GM19397 (cell line): ENCODE results near the gene HEATR5A.
A peak's percentile ranks its signal among the peaks of the same experiment; 100 is the strongest.

Experiments
- ATAC-seq: cut with Tn5 transposase; IDR thresholded peaks from one replicate; pipeline ENCODE4 v1.9.1; 2021; ENCODE audit warnings: mild to moderate bottlenecking, moderate library complexity; ENCODE audit not compliant: unreplicated experiment

The HEATR5A gene

GRCh38 chr14:31428011-31428410 is 7.7 kb upstream of the HEATR5A start:
- ATAC-seq: no peak

- no peak for ATAC-seq
These were observed 6.3 kb upstream of the HEATR5A start for GRCh38 chr14:31426663-31427062.

- no peak for ATAC-seq
These were observed 5.6 kb upstream of the HEATR5A start for GRCh38 chr14:31425905-31426304.

GRCh38 chr14:31421200-31421599 is 850 bp upstream of the HEATR5A start:
- no peak for ATAC-seq

DNA sequence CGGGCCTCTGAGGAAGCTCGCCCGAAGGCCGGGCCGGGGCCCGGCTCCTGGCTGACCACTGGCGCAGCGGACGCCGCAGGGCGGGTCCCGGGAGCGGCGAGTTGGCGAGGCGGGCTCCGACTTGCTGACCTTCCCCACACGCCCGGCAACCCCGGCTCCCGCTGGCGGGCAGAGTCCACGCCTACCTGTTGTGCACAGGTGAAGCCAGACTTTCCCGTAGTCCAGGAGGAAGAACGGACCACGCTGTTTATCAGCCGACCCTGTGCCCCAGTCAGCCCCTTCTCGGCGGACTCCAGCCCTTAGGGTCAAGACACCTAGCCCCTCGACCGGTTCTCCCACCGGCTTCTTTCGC is 407 bp downstream of the HEATR5A start:
- peak; percentile 15 for ATAC-seq

DNA sequence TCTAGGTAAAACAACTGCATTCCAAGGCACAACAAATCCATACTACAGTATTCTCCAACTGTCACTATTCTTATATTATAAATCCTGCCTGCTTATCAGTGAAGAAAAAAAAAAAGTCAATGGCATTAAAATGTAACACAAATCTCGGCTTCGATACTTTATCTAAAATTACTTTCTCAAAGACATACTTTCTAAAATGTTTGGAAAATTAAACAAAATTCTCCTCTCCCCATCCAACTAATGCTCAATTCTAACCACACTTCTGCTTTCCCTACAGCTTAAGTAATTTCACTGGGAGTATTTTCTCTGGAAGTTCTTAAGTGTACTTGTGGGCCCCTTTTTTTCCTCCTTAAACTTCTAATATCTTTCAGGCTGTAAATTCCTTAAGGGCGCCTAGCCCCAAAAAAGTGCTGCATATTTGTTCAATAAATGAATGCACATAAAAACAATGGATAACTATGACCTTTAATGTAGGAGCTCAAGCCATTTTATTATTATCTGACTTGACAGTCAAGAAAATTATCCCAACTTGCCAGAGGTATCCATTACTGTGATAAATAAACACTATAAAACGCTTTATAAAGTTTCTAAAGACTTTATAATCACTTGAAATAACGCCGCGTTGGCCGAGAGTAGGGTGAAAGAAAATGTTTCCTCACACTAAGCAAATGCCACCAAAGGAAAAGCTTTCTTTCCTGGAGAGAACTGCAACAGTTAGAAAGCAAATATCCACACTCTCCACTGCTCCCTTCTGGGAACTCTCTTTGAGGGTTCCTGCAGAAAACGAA is 977 bp downstream of the HEATR5A start:
- ATAC-seq: no peak

DNA sequence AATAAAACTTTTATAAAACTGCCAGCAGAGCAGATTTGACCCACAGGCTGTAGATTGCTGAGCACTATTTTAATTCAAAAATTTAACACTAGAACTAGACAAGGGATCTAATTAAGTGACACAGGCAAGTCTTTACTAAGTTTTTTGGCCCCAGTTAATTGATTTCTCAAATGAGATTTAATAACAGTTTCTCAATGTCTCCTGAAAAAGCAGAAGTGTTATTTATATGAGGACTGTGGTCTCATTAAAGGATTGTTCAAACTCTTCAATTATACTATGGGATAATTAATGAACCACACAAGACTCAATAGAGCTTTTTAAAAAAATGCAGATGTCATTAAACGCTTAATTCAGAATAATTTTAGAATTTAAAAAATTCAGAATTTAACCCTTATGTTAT is 1.9 kb downstream of the HEATR5A start:
- no peak for ATAC-seq

GRCh38 chr14:31414190-31414833 is 6.0 kb downstream of the HEATR5A start:
- no peak for ATAC-seq

DNA sequence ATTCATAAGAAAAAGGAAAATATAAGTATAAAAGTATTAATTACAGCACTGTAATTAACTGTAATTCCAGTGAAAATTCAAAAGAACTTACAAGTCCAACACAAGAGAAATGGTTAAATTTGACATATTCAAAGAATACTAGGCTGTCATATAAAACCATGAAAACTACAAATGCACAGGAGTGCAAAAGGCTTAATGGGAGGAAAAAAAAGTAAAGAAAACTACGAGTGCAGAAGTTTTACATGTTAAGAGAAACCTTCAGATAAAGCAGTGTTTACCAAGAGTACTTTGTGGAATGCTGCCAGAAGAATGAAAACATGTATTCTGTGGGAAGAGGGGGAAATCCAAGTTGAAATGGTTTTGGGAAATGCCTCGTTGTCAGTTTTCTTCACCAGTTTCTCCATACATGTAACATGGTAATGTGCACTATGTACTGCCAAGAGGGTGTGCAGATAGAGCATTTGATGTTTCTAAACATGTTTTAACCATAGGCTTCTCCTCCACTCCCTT is 9.1 kb downstream of the HEATR5A start:
- ATAC-seq: no peak

DNA sequence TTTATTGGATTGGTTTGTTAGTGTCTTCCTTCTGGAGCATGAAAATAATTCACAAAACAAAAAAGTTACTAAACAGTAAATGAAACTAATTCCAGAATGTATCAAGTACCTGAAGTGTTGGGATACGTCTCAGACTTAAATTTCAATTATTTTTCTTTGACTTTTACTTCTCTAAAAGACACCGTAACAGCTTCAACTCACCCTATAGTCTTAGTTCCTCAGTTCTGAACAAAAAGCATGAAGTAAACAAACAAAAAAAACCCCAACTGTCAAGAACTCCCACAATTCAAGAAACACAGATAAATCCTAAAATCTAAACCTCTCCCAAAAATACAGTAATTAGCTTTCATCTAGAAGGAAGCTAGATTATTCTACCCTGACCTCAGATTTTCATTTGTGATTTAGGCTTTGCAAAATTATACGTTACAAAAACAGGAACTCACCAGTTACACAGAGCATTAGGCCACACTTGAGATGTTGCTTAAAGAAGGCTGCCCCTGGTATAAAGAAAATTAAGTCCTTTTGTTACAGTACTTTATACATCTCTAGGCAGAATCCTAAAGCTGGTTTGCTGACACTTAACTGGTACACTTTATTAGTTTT is 10.2 kb downstream of the HEATR5A start:
- no peak for ATAC-seq

DNA sequence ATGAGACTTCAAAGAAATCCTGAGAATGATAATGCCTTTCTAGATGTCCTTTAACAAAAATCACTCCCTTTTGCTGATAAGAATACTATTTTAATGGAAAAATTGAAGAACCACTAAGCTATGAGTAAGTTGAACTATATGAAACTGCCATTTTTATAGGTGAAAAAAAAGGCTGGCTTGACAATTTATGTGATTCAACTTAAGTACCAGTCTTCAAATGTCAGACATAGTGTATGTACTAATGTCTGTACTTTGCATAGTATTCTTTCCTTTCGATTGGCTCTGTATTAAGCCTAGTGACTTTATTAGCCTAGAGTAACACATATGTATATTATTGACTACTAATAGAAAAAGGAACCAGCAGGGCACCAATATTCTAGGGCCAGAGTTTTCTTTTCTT is 11.9 kb downstream of the HEATR5A start:
- ATAC-seq: no peak

GRCh38 chr14:31405599-31406232 is 14.6 kb downstream of the HEATR5A start:
- no peak for ATAC-seq

GRCh38 chr14:31405106-31405505 is 15.2 kb downstream of the HEATR5A start:
- no peak for ATAC-seq

DNA sequence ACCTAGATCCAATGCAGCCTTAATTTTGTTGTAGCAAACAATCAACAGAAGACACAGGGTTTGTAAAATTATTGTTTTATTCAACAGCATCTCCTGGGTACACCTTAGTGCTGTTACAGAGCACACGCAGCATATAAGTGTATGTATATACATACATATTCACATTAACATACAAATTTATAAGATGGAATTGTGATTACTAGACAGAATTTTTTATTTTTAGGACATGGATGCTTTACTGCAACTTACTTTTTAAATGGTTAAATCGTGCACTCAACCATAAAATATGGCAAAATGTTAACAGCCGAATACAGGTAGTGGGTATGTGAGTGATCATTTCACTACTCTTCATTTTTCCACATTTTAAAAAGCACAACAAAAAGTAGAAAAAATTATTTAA is 16.6 kb downstream of the HEATR5A start:
- no peak for ATAC-seq

DNA sequence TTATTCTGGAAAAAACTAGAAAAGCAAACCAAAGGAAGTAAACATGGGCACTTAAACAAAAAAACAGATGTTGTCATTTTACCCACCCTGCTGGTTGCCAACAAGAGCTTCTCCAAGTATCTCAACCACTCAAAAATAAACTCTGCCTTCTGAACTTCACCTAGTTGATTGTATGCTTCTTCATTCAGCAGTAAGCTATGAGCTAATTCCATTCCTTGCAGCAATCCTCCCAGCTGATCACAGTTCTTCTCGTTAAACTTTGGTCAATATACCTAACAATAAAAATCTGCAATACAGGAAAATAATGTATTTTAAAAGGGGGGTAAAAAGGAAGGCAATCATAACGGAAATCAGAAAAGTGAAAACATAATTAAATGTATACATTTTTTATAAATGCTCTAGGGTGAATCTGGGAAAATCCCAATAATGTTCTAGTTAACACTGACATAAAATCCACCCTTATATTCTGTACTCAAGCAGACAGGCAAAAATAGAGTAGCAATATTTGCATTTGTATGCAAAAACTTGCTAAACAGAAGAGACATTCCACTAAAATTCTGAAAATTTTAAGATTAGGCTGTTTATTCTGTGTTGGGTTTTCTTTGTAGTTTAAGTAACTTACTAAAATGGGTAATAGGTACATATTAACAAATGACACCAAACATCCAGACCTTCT is 17.4 kb downstream of the HEATR5A start:
- ATAC-seq: no peak

- ATAC-seq: no peak
These were observed 18.9 kb downstream of the HEATR5A start for GRCh38 chr14:31401369-31401932.

- no peak for ATAC-seq
These were observed 20.2 kb downstream of the HEATR5A start for GRCh38 chr14:31400031-31400638.

GRCh38 chr14:31395572-31396205 is 24.7 kb downstream of the HEATR5A start:
- ATAC-seq: no peak

- ATAC-seq: no peak
These were observed 25.2 kb downstream of the HEATR5A start for GRCh38 chr14:31395119-31395518.

- no peak for ATAC-seq
These were observed 28.3 kb downstream of the HEATR5A start for GRCh38 chr14:31391977-31392503.
